Glutamatergic neuron (in vitro differentiated cells): ENCODE results near the gene PHLPP2. TPM values are rescaled to one million over a fixed set of nuclear protein-coding genes. Genes with fewer than 3 reads are reported as not detected.

Experiments used
- total RNA-seq: library from RNA; stranded (reverse); fragmentation: NEBNext Ultra II Directional; extraction: Animal tissue kit (Norgen Biotek cat#: 25700); gene quantifications from one replicate; pipeline ENCODE4 v1.2.1, GENCODE V29; 2021; ENCODE audit not compliant: unreplicated experiment

Gene PHLPP2
- total RNA-seq, 1 donor from 2014 or later: 8.1 TPM

Other genes starting within 250 kb of the PHLPP2 start
- gene ZNF19, start 235.4 kb downstream of the PHLPP2 start, total RNA-seq: 9.3 TPM
- gene CHST4, start 198.3 kb downstream of the PHLPP2 start, total RNA-seq: not detected
- not detected for gene TAT, start 147.6 kb downstream of the PHLPP2 start, total RNA-seq
- 0.25 TPM for gene MARVELD3, start 98.5 kb downstream of the PHLPP2 start, total RNA-seq
- gene AP1G1, start 84.1 kb upstream of the PHLPP2 start, total RNA-seq: 104 TPM
- gene ATXN1L, start 121.3 kb upstream of the PHLPP2 start, total RNA-seq: 27.6 TPM
- 40.9 TPM for gene ZNF821, start 159.5 kb upstream of the PHLPP2 start, total RNA-seq
- 271 TPM for gene IST1, start 170.8 kb upstream of the PHLPP2 start, total RNA-seq